CD4-positive, alpha-beta T cell treated with Interleukin-10 for 1 hour (primary cell): ENCODE results near the gene S100A13.
A peak's percentile ranks its signal among the peaks of the same experiment; 100 is the strongest.
"Not testable (repeated sequence)": the region's sequence is repeated elsewhere in the genome, so short reads cannot be mapped to it uniquely, and the experiment has no call there.

ENCODE experiments used
- DNase-seq: peaks from one replicate; pipeline ENCODE4 v3.0.0-alpha.2; 2020

Gene S100A13

DNA sequence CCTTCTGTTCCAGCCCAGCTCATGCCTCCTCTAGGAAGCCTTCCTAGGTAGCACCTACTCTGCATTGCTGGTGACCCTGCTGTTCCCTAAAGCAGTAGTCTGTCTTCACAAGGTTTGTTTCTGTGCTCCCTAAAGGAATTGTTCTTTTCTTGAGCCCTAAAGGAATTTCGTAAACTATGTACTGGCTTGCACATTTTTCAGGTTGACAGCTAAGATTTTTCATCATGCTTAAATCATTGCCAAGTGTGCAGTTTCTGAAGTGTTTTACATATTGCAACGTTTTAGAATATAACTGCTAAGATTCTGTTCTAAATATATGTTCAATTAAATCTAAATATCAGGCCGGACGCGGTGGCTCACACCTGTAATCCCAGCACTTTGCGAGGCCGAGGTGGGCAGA lies 27.5 kb downstream of the S100A13 start:
- no peak for DNase-seq

DNA sequence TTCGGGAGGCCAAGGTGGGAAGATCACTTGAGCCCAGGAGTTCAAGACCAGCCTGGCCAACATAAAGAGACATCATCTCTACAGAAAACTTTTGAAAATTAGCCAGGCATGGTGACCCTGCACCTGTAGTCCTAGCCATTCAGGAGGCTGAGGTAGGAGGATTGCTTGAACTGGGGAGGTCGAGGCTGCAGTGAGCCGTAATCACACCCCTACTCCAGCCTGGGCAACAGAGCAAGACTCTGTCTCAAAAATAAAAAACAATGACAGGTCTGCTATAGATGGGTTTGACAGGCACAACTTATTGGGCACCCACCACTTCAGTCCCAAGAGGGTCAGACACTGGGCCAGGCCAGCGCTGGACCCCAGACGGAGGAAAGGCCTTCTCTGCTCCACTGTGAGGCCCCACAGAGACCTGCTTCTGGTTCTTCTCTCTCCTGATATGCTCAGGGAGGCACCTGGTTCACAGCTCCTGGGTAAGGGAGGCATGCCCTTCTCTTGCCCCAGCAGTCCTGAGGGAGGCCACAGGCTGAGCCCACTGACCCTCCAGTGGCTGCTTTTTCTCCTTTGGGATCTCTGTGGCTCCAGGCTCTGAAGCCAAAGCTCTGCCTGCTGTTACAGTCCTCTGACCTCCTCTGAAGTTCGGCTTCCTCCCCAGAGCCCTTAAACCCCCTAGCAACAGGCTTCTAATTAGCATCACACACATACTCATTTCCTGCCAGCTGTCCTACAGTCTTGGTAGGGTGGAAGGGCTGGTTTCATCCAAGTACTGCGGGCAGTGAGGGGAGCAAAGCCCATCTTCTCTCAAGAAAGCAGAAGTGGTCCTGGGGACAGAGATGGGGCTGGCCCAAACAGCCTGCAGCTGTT lies 28.8 kb downstream of the S100A13 start:
- peak; percentile 12 for DNase-seq

DNA sequence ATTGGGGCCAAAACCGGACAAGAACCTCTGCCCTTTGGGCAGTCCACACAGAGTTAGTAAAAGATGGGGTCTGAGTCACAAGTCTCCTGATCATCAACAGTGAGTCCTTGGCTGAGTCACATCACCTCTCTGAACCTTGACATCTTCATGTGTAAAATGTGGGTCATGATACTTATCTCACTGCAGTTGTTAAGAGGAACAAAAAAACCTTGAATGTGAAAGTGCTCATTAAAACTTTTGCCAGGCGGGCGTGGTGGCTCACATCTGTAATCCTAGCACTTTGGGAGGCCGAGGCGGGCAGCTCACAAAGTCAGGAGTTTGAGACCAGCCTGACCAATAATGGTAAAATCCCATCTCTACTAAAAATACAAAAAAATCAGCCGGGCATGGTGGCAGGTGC lies 30.1 kb downstream of the S100A13 start:
- DNase-seq: no peak

GRCh38 chr1:153592748-153593147 lies 34.6 kb downstream of the S100A13 start:
- DNase-seq: no peak

GRCh38 chr1:153588482-153588881 lies 38.8 kb downstream of the S100A13 start:
- no peak for DNase-seq

DNA sequence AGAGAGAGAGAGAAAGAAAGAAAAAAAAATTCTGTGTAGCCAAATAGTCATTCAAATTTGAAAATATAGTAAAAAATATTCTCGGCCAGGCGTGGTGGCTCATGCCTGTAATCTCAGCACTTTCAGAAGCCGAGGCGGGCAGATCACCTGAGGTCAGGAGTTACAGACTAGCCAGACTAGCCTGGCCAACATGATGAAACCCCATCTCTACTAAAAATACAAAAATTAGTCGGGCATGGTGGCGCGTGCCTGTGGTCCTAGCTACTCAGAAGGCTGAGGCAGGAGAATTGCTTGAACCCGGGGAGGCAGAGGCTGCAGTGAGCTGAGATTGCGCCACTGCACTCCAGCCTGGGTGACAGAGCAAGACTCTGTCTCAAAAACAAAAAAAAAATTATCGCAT lies 39.3 kb downstream of the S100A13 start:
- DNase-seq: not testable (repeated sequence)

GRCh38 chr1:153587314-153587713 lies 40.0 kb downstream of the S100A13 start:
- DNase-seq: no peak

DNA sequence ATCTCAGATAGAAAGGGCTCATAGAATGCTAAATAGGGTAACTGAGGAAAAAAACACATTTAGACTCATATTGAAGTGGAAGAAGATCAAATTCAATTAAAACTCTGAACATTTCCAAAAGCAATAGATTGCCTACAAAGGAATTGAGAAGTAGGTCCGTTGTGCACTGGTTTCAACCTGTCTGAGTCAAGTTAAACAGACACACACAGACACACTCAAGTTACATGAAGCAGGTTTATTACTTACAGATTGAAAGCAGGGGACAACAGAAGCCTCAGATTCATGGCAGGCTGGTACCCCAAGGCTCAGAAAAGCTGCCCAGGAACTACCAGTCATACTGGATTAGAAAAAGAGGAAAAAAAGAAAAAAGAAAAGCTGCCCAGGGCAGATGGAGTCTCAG lies 41.0 kb downstream of the S100A13 start:
- DNase-seq: no peak

DNA sequence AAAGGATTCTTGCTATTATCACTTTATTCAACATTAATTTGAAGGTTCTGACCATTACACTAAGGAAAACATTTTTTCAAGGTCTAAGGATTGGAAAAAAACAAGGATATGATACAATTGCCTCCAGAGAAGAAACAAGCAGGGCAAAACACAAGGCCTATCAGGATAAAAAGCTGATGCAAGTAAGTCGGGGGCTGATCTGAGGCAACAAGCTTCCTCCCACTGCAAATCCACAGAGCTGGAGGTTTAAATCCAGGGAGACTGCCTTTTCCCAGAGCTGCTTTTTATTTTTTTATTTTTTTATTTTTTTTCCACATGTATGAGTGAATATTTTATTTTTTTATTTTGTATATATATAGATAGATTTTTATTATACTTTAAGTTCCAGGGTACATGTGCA lies 42.3 kb downstream of the S100A13 start:
- no peak for DNase-seq

DNA sequence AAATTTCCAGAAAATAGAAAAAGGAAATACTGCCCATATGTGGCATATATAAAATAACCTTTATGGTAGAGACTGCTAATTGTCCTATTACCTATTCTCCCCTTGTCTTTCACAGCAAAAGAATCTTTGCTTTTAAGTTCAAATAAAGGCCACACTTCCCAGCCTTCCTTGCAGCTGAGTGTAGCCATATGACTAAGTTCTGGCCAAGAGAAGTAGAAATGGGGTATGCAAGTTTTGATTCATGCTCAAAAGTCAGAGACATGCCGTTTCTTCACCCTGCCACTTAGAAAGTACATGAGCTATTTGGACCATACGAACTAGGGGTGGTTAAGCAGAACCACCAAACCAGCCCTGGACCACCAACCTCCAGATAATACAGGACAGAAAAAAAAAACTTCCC lies 43.3 kb downstream of the S100A13 start:
- DNase-seq: no peak

DNA sequence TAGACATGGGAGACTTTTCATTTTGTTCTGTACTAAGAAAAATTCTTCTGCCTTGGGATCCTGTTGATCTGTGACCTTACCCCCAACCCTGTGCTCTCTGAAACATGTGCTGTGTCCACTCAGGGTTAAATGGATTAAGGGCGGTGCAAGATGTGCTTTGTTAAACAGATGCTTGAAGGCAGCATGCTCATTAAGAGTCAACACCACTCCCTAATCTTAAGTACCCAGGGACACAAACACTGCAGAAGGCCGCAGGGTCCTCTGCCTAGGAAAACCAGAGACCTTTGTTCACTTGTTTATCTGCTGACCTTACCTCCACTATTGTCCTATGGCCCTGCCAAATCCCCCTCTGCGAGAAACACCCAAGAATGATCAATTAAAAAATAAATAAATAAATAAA lies 43.8 kb downstream of the S100A13 start:
- DNase-seq: not testable (repeated sequence)

DNA sequence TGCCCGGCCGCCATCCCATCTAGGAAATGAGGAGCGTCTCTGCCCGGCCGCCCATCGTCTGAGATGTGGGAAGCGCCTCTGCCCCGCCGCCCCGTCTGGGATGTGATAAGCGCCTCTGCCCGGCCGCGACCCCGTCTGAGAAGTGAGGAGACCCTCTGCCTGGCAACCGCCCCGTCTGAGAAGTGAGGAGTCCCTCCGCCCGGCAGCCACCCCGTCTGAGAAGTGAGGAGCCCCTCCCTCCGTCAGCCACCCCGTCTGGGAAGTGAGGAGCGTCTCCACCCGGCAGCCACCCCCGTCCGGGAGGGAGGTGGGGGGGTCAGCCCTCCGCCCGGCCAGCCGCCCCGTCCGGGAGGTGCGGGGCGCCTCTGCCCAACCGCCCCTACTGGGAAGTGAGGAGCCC lies 44.5 kb downstream of the S100A13 start:
- not testable (repeated sequence) for DNase-seq

DNA sequence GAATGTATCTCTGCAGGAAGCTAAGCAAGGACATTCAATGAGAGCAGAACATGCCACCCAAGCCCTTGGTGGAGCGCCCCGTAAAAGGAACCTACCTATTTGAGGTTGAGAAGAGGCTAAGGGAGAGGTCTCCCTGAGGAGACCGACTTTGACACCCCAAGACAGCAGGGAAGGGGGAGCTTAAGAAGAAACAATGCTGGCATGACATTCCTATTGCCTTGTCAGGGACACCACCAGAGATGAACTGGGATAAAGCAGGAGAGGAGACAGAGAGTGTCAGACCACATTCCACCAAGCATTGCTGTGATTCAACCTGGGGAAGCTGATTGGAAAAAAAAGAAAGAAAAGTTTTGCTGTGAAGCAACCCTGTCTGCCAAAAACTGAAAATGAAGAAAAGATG lies 48.4 kb downstream of the S100A13 start:
- DNase-seq: no peak

DNA sequence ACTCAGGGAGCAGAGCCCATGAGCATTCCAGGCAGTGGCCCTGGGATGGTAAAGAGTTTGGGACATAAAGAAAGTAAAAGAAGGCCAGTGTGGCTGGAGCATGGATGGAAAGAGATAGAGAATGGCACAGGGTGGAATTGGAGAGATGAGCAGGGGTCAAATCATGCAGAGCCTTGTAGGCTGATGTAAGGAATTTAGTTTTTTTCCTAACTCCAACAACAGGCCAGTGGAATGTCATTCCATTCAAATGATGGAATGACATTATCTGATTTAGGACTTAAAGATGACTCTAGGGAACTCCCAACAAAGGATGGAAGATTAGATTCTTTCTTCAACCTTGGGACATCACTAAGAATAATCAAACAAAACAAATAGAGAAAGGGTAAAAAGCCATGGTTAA lies 48.8 kb downstream of the S100A13 start:
- no peak for DNase-seq

DNA sequence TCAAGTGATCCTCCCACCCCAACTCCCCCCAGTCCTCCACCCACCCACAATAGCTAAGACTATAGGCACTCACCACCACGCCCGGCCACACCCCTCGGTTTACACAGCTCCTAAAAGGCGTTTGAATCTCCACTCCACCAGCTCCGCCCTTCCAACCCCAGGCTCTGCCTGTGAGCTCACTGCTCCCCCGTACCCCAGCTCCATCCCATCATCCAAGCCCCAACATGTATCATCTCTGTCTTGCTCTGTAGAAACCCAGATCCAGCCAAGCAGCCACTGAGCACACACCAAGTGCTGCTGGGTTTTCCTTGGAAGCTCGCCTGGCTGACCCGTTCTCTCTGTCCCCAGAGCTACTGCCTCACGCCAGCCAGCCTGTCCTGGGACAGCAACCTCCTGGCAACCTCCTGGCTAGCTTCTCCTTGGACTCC lies 49.7 kb downstream of the S100A13 start:
- no peak for DNase-seq

DNA sequence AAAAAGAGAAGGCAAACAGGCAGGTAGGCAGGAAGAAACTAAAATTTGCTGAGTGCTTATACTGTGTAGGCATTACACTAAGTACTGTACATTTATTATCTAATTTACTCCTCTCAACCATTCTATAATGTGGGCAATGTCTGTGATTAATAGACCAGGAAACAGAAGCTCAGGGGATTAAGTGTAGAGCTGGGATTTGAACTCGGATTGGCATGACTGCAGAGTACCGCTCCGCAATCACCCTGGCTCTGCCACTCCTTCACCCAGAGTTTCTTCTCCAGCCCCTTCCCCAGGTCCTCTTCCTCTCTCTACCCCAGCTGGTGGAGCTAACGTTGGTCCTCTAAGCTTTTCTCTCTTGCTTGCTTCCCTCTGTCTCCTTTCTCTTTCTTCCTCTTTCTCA lies 50.2 kb downstream of the S100A13 start:
- DNase-seq: no peak

GRCh38 chr1:153575497-153575896 lies 51.8 kb downstream of the S100A13 start:
- DNase-seq: not testable (repeated sequence)

- not testable (repeated sequence) for DNase-seq
These were observed 52.2 kb downstream of the S100A13 start for GRCh38 chr1:153575081-153575491.

DNA sequence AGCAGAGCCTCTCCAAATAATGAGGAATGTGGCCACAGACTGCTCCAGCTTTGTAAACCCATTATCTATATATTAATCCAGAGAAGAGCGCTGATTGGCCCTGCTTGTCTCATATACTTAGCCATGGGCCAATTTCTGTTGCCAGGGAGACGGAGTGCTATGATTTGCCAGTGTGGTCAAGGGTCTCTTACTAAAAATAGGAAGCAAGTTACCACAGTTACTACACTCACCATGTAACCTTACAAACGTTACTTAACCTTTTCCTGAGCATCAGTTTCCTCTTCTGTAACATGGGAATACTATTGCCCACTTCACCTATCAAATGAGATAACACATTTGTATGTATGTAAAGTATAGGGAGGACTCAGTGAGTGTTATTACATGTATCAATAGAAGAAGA lies 54.0 kb downstream of the S100A13 start:
- DNase-seq: no peak

- peak; percentile 58 for DNase-seq
These were observed 54.7 kb downstream of the S100A13 start for GRCh38 chr1:153572569-153573015.

GRCh38 chr1:153571706-153572105 lies 55.6 kb downstream of the S100A13 start:
- DNase-seq: no peak

DNA sequence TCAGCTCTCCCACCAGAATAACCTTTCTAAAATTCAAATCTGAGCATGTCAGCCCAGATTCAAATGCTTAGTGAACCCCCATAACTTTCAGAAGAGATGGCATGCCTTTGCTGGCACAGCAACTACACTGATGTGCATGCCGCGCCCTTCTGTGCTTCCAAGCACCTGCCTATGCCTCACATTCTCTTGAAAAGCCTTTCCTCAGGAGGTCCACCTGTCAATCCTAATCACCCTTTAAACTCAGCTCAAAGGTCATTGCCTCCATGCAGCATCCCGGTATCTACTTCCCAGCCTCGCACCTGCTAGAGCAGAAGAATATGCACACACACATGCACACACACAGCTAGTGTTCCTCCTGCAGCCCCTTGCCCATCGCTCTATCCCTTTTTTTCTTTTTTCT lies 56.4 kb downstream of the S100A13 start:
- no peak for DNase-seq

GRCh38 chr1:153569465-153569864 lies 57.8 kb downstream of the S100A13 start:
- no peak for DNase-seq
